Sigmoid colon (tissue), 3 donors: Measurements from ENCODE around the gene KRTAP1-1.

Experiments used
- CTCF ChIP-seq, 4 experiments: fragments of 450-650 bp in 3 of 4; fragments of 200-600 bp in 1 of 4; IDR thresholded peaks; one replicate each; pipeline ENCODE4 v1.5.1; 2016 to 2019; ENCODE audit warnings: antibody characterized with exemption in 4 of 4, mild to moderate bottlenecking in 3 of 4, moderate library complexity in 2 of 4
- POLR2A ChIP-seq, 2 donors: fragments of 450-650 bp; IDR thresholded peaks; one replicate each; pipeline ENCODE4 v1.6.1; 2016; ENCODE audit warnings: antibody characterized with exemption in 2 of 2, mild to moderate bottlenecking in 2 of 2, moderate library complexity in 2 of 2

GRCh38 chr17:40992666-40993065 is 48.6 kb downstream of the KRTAP1-1 start:
- TF ChIP-seq CTCF (IDR thresholded peaks at IDR 0.05) = no peak
- TF ChIP-seq POLR2A (IDR thresholded peaks at IDR 0.05) = no peak
